Right renal pelvis (tissue), 4 donors: ENCODE results near the gene PLPP1. TPM values are rescaled to one million over a fixed set of nuclear protein-coding genes. Genes with fewer than 3 reads are reported as not detected.
"Not testable (repeated sequence)": the region's sequence is repeated elsewhere in the genome, so short reads cannot be mapped to it uniquely, and the experiment has no call there.

Experiments used
- DNase-seq, 4 donors: peaks; one replicate each; pipeline ENCODE4 v3.0.0-alpha.2; 2013; ENCODE audit warnings: low read depth in 4 of 4, low spot score in 3 of 4, missing footprints in 1 of 4
- polyA plus RNA-seq, 4 donors: library from polyadenylated mRNA; unstranded; fragments of 120-200 nt; gene quantifications; one replicate each; pipeline ENCODE4 v1.2.1, GENCODE V29; 2013; ENCODE audit not compliant: insufficient read length in 4 of 4

Gene PLPP1
- polyA plus RNA-seq, 4 donors: 94.9 to 104 (median 99.6) TPM

DNA sequence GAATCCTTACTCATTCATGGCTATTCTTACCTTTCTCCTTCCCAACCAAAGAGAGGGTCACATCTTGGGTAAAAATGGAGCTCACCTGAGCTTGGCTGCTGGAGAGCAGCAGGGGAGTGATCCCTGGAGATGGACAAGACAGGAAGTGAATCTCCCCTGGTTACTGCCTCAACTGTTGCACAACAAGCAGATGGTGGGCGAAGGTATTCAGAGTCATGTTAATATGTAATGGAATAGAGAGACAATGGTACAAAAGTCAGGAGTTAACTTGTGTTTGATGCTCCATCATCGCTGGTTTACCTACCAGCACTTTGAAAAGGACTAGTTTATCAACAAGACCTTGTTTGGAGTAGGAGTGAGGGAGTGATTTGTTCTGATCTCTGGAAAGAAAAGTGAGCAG, 13.0 kb upstream of the PLPP1 start:
- DNase-seq: no peak

DNA sequence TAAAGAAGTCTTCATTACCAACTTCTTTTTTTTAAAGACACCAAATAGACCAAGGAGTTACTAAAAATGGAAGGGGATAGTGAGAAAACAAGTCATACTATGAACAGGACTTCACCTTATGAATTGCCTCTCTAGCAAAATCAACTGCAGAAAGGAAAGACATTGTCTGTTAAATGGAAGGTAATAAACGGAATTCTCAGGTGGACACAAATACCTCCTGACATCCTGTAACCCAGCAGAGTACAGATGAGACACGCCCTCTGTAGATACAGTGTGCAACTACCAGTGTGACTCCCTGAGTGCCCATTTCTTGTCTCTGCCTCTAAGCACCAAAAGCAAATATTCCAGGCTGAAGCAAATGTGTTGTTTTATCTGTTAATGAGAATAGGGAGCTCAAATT, 12.2 kb upstream of the PLPP1 start:
- DNase-seq: no peak

DNA sequence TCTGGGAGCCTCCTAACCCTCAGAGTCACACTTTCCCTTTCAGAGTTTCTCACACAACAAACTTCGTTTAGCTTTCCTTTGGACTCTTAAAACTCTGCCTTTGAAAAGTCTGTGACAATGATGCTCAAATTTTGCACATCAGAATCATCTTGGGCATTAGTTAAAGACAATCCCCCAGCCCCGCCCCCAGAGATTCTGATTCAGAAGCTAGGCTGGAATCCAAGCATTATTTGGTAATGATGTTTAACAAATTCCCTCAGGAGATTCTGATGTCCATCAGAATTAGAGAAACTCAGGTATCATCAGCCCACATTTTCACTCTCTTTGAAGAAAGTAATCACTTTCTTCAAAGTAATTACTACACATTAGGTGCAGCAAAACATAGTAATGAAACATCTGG, 9.6 kb upstream of the PLPP1 start:
- DNase-seq: no peak

DNA sequence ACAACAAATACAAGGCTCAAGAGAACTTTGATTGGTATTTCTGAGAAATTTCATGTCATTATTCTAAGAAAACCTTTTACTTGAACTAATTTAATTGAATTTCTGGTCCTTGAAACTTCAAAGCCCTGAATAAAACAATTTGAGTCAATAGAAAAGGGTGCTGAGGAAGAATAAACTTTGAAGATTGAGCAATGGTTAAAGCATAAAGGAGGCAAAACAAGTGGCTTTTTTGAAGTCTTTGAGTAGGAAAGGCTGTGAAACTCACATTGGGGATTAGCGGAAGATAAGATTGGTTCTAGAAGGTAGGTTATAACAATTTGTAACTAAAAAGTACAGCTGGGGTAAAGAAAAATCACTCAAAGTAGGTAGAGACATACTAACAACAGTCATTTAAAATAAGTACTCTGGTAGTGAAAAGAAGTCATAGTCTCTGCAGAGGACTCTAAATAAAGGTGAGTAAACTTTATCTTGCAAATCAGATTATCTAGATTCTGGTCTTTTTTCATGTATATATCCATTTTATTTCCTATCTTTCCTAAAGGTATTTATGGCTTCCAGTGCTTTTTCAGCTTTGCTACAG, 6.4 kb upstream of the PLPP1 start:
- no peak for DNase-seq

DNA sequence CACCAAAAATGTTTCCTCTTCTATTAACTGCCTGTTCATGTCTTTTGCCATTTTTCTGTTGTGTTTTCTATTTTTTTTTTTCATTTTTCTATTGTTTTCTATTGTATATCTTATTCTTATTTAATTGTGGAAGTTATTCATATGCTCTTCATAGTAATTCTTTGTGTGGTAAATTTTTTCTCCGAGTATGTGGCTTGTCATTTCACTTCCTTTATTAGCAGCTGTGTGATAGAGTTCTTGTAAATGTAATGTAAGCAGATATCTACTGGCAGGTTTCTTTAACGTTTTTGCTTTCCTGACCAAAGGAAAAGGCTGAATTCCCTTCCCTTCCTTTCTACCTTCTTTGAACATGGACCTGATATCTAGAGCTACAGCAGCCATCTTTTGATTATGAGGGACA, 5.8 kb upstream of the PLPP1 start:
- no peak for DNase-seq

DNA sequence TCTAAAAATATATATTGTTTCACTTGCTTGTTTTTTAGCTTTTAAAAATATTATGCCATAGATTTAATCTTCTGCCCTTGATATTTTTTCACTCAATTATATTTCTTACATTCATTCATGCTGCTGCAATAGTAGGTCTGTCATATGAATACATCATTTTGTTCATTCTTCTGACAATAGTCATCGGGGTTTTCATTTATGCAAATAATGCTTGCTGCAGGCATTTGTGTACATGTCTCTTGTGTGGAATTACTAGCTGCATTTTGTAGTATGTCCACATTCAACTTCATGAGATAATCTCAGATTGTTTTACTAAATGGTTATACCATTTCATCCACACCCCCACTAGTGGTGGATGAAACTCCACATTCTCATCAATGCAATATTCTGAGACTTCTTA, 5.3 kb upstream of the PLPP1 start:
- no peak for DNase-seq

DNA sequence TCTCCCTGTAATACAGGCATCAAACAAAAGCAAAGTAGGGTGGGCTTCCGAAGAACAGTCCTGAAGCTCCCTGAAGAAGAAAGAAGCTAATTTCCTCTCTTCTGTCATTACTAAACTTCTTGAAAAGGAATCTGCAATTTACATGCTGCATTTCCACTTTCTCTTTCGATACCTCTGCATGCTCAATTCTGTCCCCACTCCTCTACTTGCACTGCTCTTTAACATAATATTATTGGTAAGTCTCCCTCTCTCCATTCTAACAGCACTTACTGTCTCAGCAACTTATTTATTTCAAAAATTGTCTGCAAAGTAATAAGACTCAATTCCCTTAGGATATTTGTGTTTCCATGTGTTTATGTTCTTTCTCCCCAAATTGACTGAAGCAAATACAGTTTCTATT, 3.9 kb upstream of the PLPP1 start:
- no peak for DNase-seq

DNA sequence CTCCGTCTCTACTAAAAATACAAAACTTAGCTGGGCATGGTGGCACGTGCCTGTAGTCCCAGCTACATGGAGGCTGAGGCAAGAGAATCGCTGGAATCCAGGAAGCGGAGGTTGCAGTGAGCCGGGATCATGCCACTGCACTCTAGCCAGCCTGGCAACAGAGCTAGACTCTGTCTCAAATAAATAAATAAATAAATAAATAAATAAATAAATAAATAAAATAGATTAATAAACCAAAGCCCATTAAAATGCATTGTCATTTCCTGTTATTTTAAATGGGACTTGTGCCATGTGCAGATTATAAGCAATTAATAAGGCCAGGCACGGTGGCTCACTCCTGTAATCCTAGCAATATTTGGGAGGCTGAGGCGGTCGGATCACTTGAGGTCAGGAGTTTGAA, 2.6 kb upstream of the PLPP1 start:
- not testable (repeated sequence) for DNase-seq

DNA sequence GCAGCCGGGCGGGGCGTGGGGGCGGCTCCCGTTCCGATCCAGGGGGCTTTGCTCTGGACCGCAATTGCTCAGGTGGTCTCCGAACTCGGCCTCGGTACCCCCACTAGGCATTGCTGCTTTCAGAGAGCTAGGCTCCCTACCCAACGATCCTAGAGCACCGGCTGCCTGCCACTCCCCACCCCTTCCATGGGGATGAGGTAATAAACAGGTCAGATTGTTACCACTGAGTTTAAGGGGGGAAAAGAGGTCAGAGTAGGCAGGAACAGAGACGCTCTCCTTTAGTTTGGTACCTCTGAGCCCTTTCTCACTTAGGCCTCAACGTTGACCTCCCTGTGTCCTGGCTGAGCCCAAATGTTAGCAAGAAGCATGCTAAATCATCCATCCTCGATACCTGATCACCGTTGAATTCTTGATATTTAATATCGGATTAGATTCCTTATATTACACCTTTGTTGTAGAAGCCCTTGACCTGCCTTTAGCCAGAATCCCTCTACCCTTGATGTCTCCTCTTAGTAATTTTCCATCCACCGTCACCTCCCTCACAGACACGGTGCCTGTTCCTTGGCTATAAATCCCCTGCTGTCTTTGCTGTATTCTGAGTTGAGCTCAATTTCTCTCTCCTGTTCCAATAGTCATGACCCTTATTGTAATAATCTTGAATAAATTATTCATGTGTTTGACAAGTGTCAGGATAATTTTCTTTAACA, 588 bp upstream of the PLPP1 start:
- peak in 1 of 4 donors; percentile 21 for DNase-seq

DNA sequence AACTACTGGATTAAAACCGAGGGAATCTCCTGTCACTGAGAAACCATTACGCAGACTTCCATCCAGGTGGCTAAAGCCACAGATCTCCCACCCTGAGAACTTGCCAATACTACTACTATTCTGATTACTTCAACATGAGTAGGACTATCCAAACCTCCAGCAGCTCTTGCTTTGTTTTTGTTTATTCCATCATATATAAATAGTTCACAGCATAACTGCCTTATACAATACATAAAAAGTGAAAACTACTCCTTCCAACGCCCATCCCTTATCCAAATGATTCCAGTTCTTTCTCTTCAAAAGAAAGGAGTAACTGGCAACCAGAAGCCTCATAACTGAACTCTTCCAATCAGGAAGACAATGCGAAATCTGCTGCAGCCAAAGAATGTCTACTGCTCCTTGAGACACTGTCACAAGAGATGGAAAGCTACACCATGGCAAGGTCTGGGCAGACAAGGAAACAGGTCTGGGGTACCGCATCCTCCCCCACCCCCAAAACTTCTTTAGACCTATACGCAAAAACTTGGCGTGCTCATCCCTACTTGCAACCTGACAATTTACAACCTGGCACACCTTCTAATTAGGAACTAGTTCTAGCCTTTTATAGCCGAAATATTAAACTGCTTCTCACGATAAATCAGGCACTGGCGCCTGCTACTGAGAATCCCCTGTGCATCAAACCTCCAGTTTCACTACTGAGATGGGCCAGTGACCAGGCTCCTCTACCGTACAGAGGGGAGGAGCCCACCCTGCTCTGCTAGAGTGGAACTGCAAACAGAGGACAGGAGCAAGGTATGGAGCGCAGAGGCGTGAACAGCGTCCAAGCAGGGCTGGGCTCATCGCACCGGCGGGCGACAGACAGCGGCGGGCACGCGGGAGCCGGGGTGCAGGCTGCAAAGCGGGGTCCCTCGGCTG, 986 bp downstream of the PLPP1 start:
- peak in 3 of 4 donors; percentile 40 to 52 (median 43) for DNase-seq

DNA sequence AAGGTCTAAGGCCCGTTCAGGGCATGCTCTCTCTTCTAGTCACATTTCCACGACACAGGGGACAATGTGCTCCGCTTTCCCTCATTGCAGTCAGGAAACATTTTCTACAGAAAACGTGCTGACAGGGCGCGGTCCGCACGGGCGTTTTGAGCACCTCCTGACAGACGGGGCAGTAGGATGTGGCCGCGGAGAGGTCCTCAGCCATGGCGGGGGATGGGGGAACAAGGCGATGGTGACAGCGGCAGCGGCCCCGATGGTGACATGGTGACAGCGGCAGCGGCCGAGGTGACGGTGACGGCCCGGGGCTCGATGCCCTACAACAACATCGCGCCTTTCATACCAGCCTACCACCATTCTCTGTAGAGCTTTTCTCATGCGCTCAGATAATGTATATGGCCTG, 4.1 kb downstream of the PLPP1 start:
- DNase-seq: no peak

DNA sequence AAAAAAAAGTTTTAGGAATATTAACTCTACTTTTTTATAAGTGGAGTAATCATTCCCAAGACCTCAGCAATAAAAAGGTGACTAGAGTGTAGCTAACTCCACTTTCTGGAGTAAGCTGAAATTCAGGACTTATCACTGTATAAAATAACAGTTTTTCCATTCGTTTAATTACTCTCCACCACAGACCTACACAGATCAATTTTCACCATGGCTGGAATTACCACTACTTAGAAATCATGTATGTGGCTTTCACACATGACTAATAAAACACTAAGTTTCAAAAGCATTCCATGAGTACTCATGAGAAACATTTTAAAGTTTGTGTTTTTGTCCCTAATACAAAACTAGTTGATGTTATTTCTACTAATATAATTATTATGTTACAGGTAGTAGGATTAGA, 9.9 kb downstream of the PLPP1 start:
- DNase-seq: no peak

DNA sequence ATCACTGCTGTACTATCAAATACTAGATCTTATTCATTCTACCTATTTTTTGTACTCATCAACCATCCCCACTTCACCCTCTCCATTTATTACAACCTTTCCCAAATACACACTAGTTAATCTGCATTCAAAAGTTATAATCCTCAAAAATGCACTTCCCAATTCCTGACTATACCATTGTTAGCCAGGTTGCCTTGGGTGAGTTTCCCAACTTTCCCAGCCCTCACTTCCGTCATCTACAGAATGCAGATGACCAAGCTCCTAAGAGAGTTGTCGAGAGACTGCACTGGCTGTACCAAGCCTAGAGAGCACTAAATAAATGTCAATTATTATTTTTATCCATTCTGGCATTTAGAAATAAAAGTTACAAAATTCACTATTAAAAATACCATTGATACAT, 11.5 kb downstream of the PLPP1 start:
- DNase-seq: no peak

DNA sequence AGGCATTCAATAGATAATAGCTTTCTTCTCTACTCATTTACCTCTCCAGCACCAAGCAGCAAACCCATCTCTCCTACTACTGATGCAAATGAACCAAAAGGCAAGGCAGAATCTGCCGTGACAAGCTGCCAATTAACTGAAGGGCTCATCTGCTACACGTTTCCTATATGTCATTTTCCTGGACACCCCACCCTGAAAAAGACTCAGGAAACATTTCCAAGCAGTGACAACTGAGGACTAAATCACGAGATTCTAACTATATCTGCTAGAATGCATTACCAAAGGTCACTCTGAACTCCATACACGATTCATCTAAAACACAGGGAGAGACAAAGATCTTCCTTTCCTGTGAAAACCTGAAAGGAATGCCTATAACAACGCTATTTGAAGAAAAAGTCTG, 12.9 kb downstream of the PLPP1 start:
- no peak for DNase-seq

DNA sequence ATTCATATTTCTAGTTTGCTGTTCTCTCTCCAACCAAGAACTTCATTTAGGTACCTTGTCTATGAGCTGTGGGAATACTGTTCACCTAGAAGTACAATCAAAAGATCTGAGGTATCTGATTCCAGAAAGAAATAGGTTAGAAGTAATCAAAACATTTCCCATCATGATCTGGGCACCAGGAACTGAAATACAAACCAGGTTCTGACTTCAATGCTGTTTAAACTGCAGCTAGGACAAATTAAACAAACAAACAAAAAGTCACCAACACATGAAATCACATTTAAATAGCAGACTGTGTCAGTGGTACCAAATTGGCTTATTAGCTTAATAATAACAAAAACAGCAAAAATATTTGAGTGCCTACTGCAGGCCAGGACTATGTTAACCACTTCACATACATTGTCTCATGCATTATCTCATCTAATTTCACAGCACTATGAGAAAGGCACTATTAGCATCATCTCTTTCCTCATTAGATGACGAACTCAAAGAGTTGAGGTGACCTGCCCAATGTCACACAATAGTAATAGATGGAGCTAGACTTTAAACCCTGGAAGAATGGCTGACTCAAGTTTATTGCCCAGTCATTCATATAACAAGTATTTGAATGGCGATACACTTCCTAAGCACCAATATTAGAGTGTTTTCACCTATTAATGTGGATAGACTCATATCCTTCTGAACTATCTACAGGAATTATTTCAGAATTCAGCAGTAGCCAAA, 14.5 kb downstream of the PLPP1 start:
- no peak for DNase-seq

DNA sequence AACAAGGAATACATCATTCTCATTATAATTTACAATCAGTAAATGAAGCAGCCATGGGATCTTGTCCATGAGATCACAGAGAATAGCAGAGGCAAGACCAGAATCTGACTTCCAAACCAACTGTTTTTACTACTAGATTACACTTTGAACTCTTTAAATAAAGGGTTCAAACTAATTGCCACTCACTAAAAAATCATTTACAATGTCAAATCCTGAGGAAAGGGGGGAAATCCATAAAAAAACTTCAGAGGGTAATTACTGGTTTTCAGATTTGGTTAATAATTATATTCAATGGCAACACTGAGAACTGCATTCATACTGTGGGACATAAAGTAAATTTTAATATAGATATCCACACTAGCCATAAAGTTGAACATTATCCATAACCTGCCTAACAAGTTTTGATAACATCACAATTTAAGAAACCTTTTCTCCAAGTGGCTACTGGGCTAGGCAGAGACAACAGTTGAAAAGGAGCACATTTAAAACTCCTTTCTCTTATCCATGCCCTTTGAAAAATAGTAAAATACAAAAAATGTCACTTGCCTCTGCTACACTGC, 15.9 kb downstream of the PLPP1 start:
- no peak for DNase-seq

DNA sequence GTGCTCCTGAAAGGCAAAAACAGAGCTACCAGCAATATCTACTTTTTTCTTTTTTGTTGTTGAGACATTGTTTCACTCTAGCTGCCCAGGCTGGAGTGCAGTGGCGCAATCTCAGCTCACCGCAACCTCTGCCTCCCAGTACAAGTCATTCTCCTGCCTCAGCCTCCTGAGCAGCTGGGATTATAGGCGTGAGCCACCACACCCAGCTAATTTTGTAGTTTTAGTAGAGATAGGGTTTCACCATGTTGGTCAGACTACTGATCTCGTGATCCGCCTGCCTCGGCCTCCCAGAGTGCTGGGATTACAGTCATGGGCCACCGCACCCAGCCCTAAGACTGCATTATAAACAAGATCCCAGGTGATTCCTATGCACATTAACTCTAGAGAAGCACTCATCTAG, 17.0 kb downstream of the PLPP1 start:
- no peak for DNase-seq

DNA sequence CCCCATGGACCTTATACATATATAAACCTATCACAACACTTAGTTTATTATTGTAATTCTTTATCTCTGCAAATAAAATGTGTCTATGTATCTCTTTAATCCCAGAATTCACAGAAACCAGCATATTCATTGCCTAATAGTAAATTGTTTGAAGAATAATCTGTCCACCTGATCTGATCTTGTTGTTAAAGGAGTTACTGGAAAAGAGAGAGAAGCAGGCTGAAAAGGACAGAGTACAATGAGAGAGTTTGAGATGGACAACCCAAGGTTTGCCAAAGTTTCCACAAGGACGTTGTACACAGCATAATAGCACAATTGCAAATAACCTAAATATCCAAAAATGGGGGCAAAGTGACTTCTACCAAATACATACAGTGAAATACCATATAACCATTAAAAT, 23.8 kb downstream of the PLPP1 start:
- no peak for DNase-seq

DNA sequence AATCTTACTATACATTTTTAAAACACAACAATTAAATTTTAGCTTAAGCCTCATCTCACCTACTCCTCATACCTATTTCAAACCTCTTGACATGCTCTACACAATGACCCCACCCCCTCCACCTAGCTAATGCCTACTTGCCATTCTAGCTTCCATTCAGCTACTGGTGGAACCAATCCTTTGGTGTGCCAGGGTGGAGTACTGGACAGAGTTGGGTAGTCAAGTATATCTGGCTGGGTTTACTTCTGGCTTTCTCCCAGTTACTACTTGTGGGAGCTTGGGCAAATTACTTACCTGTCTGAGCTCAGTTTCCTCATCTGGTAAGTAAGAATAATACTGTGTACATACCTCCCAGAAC, 24.3 kb downstream of the PLPP1 start:
- DNase-seq: no peak

DNA sequence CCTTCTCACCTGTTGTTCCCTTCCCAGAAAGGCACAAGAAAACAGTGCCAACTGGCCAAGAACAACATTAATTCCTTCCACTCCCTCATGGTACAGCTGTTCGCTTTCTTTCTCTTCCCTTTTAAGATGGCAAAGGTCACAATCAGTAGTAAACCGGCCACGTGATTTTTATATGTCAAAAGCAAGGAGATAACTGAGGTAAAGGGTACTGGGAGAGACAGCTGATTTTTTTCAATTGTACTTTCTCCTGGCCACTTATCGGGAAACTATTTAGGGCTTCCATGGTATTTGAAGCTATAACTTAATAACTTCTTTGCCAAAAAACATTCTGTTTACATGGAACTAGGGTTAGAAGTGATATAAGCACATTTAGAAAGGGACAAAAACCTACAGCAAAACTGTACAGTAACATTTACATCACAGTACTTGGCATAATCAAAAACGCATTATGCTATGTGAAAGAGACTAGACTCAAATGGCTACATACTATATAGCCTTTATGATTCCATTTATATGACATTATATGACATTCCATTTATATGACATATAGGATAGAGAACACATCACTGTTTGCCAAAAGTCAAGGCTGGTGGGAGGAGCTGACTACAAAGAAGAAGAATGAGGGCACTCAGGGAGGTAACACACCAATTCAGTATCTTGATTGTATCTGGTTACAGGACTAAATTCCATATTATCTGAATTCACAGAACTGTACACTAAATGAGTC, 24.8 kb downstream of the PLPP1 start:
- no peak for DNase-seq
